Measurements from ENCODE around the gene CPNE6.
"Not testable (repeated sequence)": the region's sequence is repeated elsewhere in the genome, so short reads cannot be mapped to it uniquely, and the experiment has no call there.

Gene CPNE6

GRCh38 chr14:24088095-24088494 is 16.7 kb downstream of the CPNE6 start:
- no peak for DNase-seq

- DNase-seq, result no peak
Observed at GRCh38 chr14:24089890-24090289, 18.5 kb downstream of the CPNE6 start.

GRCh38 chr14:24092110-24092504 is 20.7 kb downstream of the CPNE6 start:
- DNase-seq, result no peak

- no peak for DNase-seq
Observed at GRCh38 chr14:24092505-24093206, 21.3 kb downstream of the CPNE6 start.

GRCh38 chr14:24093207-24093900 is 22.0 kb downstream of the CPNE6 start:
- no peak for DNase-seq

- DNase-seq, result peak; percentile 89
Observed at GRCh38 chr14:24093901-24094840, 22.8 kb downstream of the CPNE6 start, which contains the start of gene PCK2. PCK2 (plus strand) TSS chr14:24094311; CDS start chr14:24094406, 95 bp downstream.

- DNase-seq, result no peak
Observed at GRCh38 chr14:24094841-24095270, 23.5 kb downstream of the CPNE6 start.

- no peak for DNase-seq
Observed at GRCh38 chr14:24095271-24096068, 24.1 kb downstream of the CPNE6 start.

GRCh38 chr14:24096545-24097181 is 25.3 kb downstream of the CPNE6 start:
- DNase-seq, result no peak

GRCh38 chr14:24098229-24098926 is 27.0 kb downstream of the CPNE6 start:
- DNase-seq, result no peak

- DNase-seq, result no peak
Observed at GRCh38 chr14:24098927-24099813, 27.8 kb downstream of the CPNE6 start.

GRCh38 chr14:24100197-24100981 is 29.0 kb downstream of the CPNE6 start:
- DNase-seq, result no peak

GRCh38 chr14:24100982-24101494 is 29.7 kb downstream of the CPNE6 start:
- no peak for DNase-seq

- DNase-seq, result no peak
Observed at GRCh38 chr14:24102357-24103048, 31.1 kb downstream of the CPNE6 start.

- no peak for DNase-seq
Observed at GRCh38 chr14:24103451-24103850, 32.1 kb downstream of the CPNE6 start.

- not testable (repeated sequence) for DNase-seq
Observed at GRCh38 chr14:24105609-24106239, 34.4 kb downstream of the CPNE6 start.

GRCh38 chr14:24106672-24107271 is 35.4 kb downstream of the CPNE6 start:
- DNase-seq, result no peak

Data from NCI-H1436 (cell line).